ENCODE measurements around the gene RGS9. TPM values are rescaled to one million over a fixed set of nuclear protein-coding genes. Genes with fewer than 3 reads are reported as not detected.

The RGS9 gene
- polyA plus RNA-seq, 1 donor = 17.7 TPM

- peak; percentile 18 for DNase-seq
Observed at GRCh38 chr17:65259696-65260485, 122.7 kb downstream of the RGS9 start.

GRCh38 chr17:65260626-65261025 is 123.5 kb downstream of the RGS9 start:
- no peak for DNase-seq

GRCh38 chr17:65261152-65261551 is 124.0 kb downstream of the RGS9 start:
- no peak for DNase-seq

GRCh38 chr17:65261682-65262636 is 124.8 kb downstream of the RGS9 start:
- DNase-seq = no peak

- no peak for DNase-seq
Observed at GRCh38 chr17:65265276-65265675, 128.1 kb downstream of the RGS9 start.

GRCh38 chr17:65268832-65269231 is 131.7 kb downstream of the RGS9 start:
- DNase-seq = no peak

GRCh38 chr17:65270499-65271253 is 133.5 kb downstream of the RGS9 start:
- no peak for DNase-seq

GRCh38 chr17:65271296-65271695 is 134.1 kb downstream of the RGS9 start:
- no peak for DNase-seq

Other genes starting within 250 kb of the RGS9 start
- 42.2 TPM for gene LRRC37A3, start 217.9 kb upstream of the RGS9 start, polyA plus RNA-seq (ENCODE audit: insufficient read length)
- 78.0 TPM for gene GNA13, start 80.6 kb upstream of the RGS9 start, polyA plus RNA-seq (ENCODE audit: insufficient read length)